HEK293 (cell line): ENCODE measurements around the gene GPR135.

Experiments
- CTCF ChIA-PET: fragments of 350-600 bp; formaldehyde crosslinking; extraction: SDS; loops from one replicate; lab custom pipeline; 2021; ENCODE audit warnings: antibody characterized with exemption; lab: Yijun Ruan, JAX
- POLR2A ChIA-PET: fragments of 300-600 bp; formaldehyde crosslinking; extraction: SDS; loops from one replicate; lab custom pipeline; 2020; ENCODE audit warnings: antibody characterized with exemption, inconsistent platforms; lab: Yijun Ruan, JAX
- H3K27ac ChIP-seq: fragments of 200-500 bp; sonication (Bioruptor generic); 2 replicates; pipeline ENCODE4 v1.5.1; 2014; ENCODE audit warnings: low read depth, low read length, control low read depth, inconsistent platforms; ENCODE audit errors: extremely low read depth
- H3K36me3 ChIP-seq, 2 experiments: fragments of 200-500 bp in 1 of 2; sonication (Bioruptor generic) in 1 of 2; 1 replicate in 1 of 2; 2 replicates in 1 of 2; pipeline ENCODE4 v1.5.1; 2014 to 2017; ENCODE audit warnings: inconsistent platforms in 2 of 2, low read length in 2 of 2; ENCODE audit not compliant: control insufficient read depth in 2 of 2, insufficient read depth in 1 of 2
- H3K4me1 ChIP-seq: fragments of 200-500 bp; sonication (Bioruptor generic); 2 replicates; pipeline ENCODE4 v1.5.1; 2014; ENCODE audit warnings: mild to moderate bottlenecking, low read length, inconsistent platforms; ENCODE audit not compliant: control insufficient read depth, insufficient read depth
- H3K4me3 ChIP-seq: 2 replicates; pipeline ENCODE4 v1.5.1; 2011; ENCODE audit warnings: low read depth, mild to moderate bottlenecking, control low read depth, low read length, moderate library complexity
- H3K9me3 ChIP-seq: fragments of 200-500 bp; sonication (Bioruptor generic); 2 replicates; pipeline ENCODE4 v1.5.1; 2014; ENCODE audit warnings: low read depth, low read length, inconsistent platforms; ENCODE audit not compliant: control insufficient read depth, insufficient read depth
- ELK4 ChIP-seq: IDR thresholded peaks from 2 replicates; pipeline ENCODE4 v1.6.1; 2011; ENCODE audit warnings: mild to moderate bottlenecking, low read depth, low read length, borderline replicate concordance
- GLIS1 ChIP-seq: fragments of 450-650 bp; formaldehyde crosslinking; IDR thresholded peaks from 2 replicates; pipeline ENCODE4 v1.5.1; 2016; ENCODE audit warnings: missing biosample characterization, missing genetic modification characterization
- IKZF3 ChIP-seq: fragments of 450-650 bp; IDR thresholded peaks from 2 replicates; pipeline ENCODE4 v1.5.0; 2018; ENCODE audit warnings: missing biosample characterization, mild to moderate bottlenecking, missing genetic modification characterization, moderate library complexity
- KLF9 ChIP-seq: fragments of 450-650 bp; formaldehyde crosslinking; IDR thresholded peaks from 2 replicates; pipeline ENCODE4 v1.5.1; 2016; ENCODE audit warnings: missing biosample characterization, missing genetic modification characterization, low read depth
- OSR2 ChIP-seq: fragments of 450-650 bp; formaldehyde crosslinking; IDR thresholded peaks from 2 replicates; pipeline ENCODE4 v1.5.1; 2016; ENCODE audit warnings: missing biosample characterization, missing genetic modification characterization
- PRDM1 ChIP-seq: fragments of 450-650 bp; formaldehyde crosslinking; IDR thresholded peaks from 2 replicates; pipeline ENCODE4; 2016; ENCODE audit warnings: missing biosample characterization, missing genetic modification characterization
- SALL2 ChIP-seq: fragments of 450-650 bp; formaldehyde crosslinking; IDR thresholded peaks from 2 replicates; pipeline ENCODE4 v1.5.0; 2017; ENCODE audit warnings: missing biosample characterization, mild to moderate bottlenecking, missing genetic modification characterization, borderline replicate concordance
- SCRT1 ChIP-seq: fragments of 450-650 bp; formaldehyde crosslinking; IDR thresholded peaks from 2 replicates; pipeline ENCODE4 v1.5.1; 2016; ENCODE audit warnings: missing biosample characterization, missing genetic modification characterization, borderline replicate concordance
- ZBTB10 ChIP-seq: fragments of 450-650 bp; formaldehyde crosslinking; IDR thresholded peaks from 2 replicates; pipeline ENCODE4 v1.5.1; 2016; ENCODE audit warnings: missing biosample characterization, missing genetic modification characterization
- ZBTB8A ChIP-seq: fragments of 450-650 bp; formaldehyde crosslinking; IDR thresholded peaks from 2 replicates; pipeline ENCODE4 v1.5.1; 2016; ENCODE audit warnings: missing biosample characterization, missing genetic modification characterization
- ZIC2 ChIP-seq: fragments of 450-650 bp; formaldehyde crosslinking; IDR thresholded peaks from 2 replicates; pipeline ENCODE4 v1.5.1; 2016; ENCODE audit warnings: missing biosample characterization, missing genetic modification characterization
- ZNF10 ChIP-seq: fragments of 450-650 bp; formaldehyde crosslinking; IDR thresholded peaks from 2 replicates; pipeline ENCODE4 v1.5.1; 2017; ENCODE audit warnings: missing biosample characterization, missing genetic modification characterization
- ZNF280C ChIP-seq: fragments of 450-650 bp; formaldehyde crosslinking; IDR thresholded peaks from 2 replicates; pipeline ENCODE4 v1.5.1; 2016; ENCODE audit warnings: missing biosample characterization, missing genetic modification characterization
- ZNF280D ChIP-seq: fragments of 450-650 bp; formaldehyde crosslinking; IDR thresholded peaks from 2 replicates; pipeline ENCODE4 v1.5.1; 2016; ENCODE audit warnings: missing biosample characterization, missing genetic modification characterization
- ZNF544 ChIP-seq: fragments of 450-650 bp; formaldehyde crosslinking; IDR thresholded peaks from 2 replicates; pipeline ENCODE4 v1.5.0; 2017; ENCODE audit warnings: missing biosample characterization, missing genetic modification characterization
- ZNF561 ChIP-seq: fragments of 450-650 bp; IDR thresholded peaks from 2 replicates; pipeline ENCODE4 v1.5.1; 2018; ENCODE audit warnings: missing biosample characterization, missing genetic modification characterization, borderline replicate concordance
- ZNF571 ChIP-seq: fragments of 450-650 bp; formaldehyde crosslinking; IDR thresholded peaks from 2 replicates; pipeline ENCODE4 v1.5.0; 2017; ENCODE audit warnings: missing biosample characterization, missing genetic modification characterization
- ZNF580 ChIP-seq: fragments of 450-650 bp; formaldehyde crosslinking; IDR thresholded peaks from 2 replicates; pipeline ENCODE4 v1.5.1; 2016; ENCODE audit warnings: missing biosample characterization, missing genetic modification characterization
- ZNF585B ChIP-seq: fragments of 450-650 bp; formaldehyde crosslinking; IDR thresholded peaks from 2 replicates; pipeline ENCODE4 v1.5.1; 2016; ENCODE audit warnings: missing biosample characterization, missing genetic modification characterization
- ZNF639 ChIP-seq: fragments of 450-650 bp; formaldehyde crosslinking; IDR thresholded peaks from 2 replicates; pipeline ENCODE4 v1.5.1; 2016; ENCODE audit warnings: missing biosample characterization, missing genetic modification characterization
- ZNF692 ChIP-seq: fragments of 450-650 bp; formaldehyde crosslinking; IDR thresholded peaks from 2 replicates; pipeline ENCODE4 v1.5.1; 2016; ENCODE audit warnings: missing biosample characterization, missing genetic modification characterization

GPR135 gene

GRCh38 chr14:59427653-59428580 lies 37.3 kb downstream of the GPR135 start:
- H3K4me3 ChIP-seq: no peak overlapping the region
- POLR2A ChIA-PET: interaction anchor here (1.3 kb wide), 1 partner anchor 240 kb away, joined by 6 read pairs; the partner anchor contains the start of gene DAAM1

GRCh38 chr14:59425322-59425935 lies 39.8 kb downstream of the GPR135 start:
- Histone ChIP-seq H3K36me3 (peaks cover 0 to 4% of the 10 kb centered on the region in 2 experiments; a peak in 1 of 3 replicates), H3K27ac (no peak overlapping the region), H3K4me1 (no peaks in the 10 kb centered on the region), H3K9me3 (no peaks in the 10 kb centered on the region), H3K4me3 (no peak overlapping the region)
- ChIA-PET POLR2A (no interaction called here), CTCF (interaction anchor here (0.6 to 1.0 kb wide), 2 partner anchors 13 to 18 kb away, joined by 3 to 5 read pairs; no protein-coding TSS in a partner anchor)
- TF ChIP-seq ZNF280D (tag by site-specific recombination) (no peak), ZNF10 (tag by site-specific recombination) (no peak), SALL2 (tag by site-specific recombination) (no peak), ZNF280C (no peak), ZNF639 (tag by site-specific recombination) (no peak), ZBTB10 (no peak), ZBTB8A (tag by site-specific recombination) (no peak), ZNF544 (tag by site-specific recombination) (no peak), OSR2 (tag by site-specific recombination) (no peak)

More at GRCh38 chr14:59427653-59428580, 37.3 kb downstream of the GPR135 start:
- Histone ChIP-seq H3K27ac (no peak overlapping the region), H3K9me3 (no peaks in the 10 kb centered on the region), H3K36me3 (no peaks in the 10 kb centered on the region), H3K4me1 (no peaks in the 10 kb centered on the region)
- CTCF ChIA-PET: interaction anchor here (0.7 to 1.1 kb wide), 2 partner anchors 16 to 285 kb away, joined by 3 read pairs; no protein-coding TSS in a partner anchor
- no peak for TF ChIP-seq IKZF3 (tag by site-specific recombination)
- TF ChIP-seq ZNF580 (tag by site-specific recombination): no peak
- TF ChIP-seq ELK4: no peak
- no peak for TF ChIP-seq ZNF692 (tag by site-specific recombination)
- TF ChIP-seq PRDM1 (tag by site-specific recombination): no peak
- TF ChIP-seq GLIS1 (tag by site-specific recombination): peak; percentile 50
- TF ChIP-seq ZNF561 (tag by site-specific recombination): no peak
- no peak for TF ChIP-seq SCRT1 (tag by site-specific recombination)
- TF ChIP-seq ZNF585B: no peak
- peak; percentile 40 for TF ChIP-seq ZIC2 (tag by site-specific recombination)
- TF ChIP-seq ZNF571: no peak
- no peak for TF ChIP-seq KLF9 (tag by site-specific recombination)
- TF ChIP-seq, all 188 proteins: peak for 2
